Mesothelial cell of epicardium (in vitro differentiated cells): ENCODE data around the gene LSS. TPM values are rescaled to one million over a fixed set of nuclear protein-coding genes. Genes with fewer than 3 reads are reported as not detected.
"Not testable (repeated sequence)": the region's sequence is repeated elsewhere in the genome, so short reads cannot be mapped to it uniquely, and the experiment has no call there.

Source experiments
- DNase-seq, 2 experiments: peaks; one replicate each; pipeline ENCODE4 v3.0.0; 2021; ENCODE audit warnings: low spot score in 2 of 2; ENCODE audit not compliant: unreplicated experiment in 2 of 2
- H3K27ac Mint-ChIP-seq: 2 replicates; pipeline ENCODE4 v1.8.0; 2021; ENCODE audit warnings: mixed read lengths
- H3K27me3 Mint-ChIP-seq: 2 replicates; pipeline ENCODE4 v1.8.0; 2021; ENCODE audit warnings: low read depth, mixed read lengths
- H3K36me3 Mint-ChIP-seq: 2 replicates; pipeline ENCODE4 v1.8.0; 2021; ENCODE audit warnings: mixed read lengths
- H3K4me1 Mint-ChIP-seq: 2 replicates; pipeline ENCODE4 v1.8.0; 2021; ENCODE audit warnings: mixed read lengths
- H3K4me3 Mint-ChIP-seq: 2 replicates; pipeline ENCODE4 v1.8.0; 2021; ENCODE audit warnings: mild to moderate bottlenecking, moderate library complexity, mixed read lengths
- H3K9me3 Mint-ChIP-seq: 2 replicates; pipeline ENCODE4 v1.8.0; 2021; ENCODE audit warnings: mixed read lengths
- CTCF ChIP-seq: fragments of 200-600 bp; sonication (generic); IDR thresholded peaks from one replicate; pipeline ENCODE4 v1.5.0; 2021; ENCODE audit warnings: antibody characterized with exemption; ENCODE audit not compliant: unreplicated experiment
- total RNA-seq: library from RNA; stranded (reverse); gene quantifications from 3 replicates; pipeline ENCODE4 v1.2.1, GENCODE V29; 2021

Gene LSS
- total RNA-seq, 1 donor from 2014 or later: 85.8 TPM

GRCh38 chr21:46171996-46172862 lies 56.3 kb downstream of the LSS start:
- peaks cover 30% of the 10 kb centered on the region for H3K9me3 Mint-ChIP-seq
- no peak overlapping the region for H3K4me3 Mint-ChIP-seq
- H3K4me1 Mint-ChIP-seq: no peaks in the 10 kb centered on the region
- peak in 1 of 2 experiments; percentile 16 for DNase-seq
- no peak overlapping the region for H3K27ac Mint-ChIP-seq
- no peak for TF ChIP-seq CTCF
- no peaks in the 10 kb centered on the region for H3K27me3 Mint-ChIP-seq
- H3K36me3 Mint-ChIP-seq: peaks cover 47% of the 10 kb centered on the region

GRCh38 chr21:46171585-46171984 lies 57.0 kb downstream of the LSS start:
- no peak for DNase-seq
- no peak overlapping the region for H3K4me3 Mint-ChIP-seq
- TF ChIP-seq CTCF: no peak
- H3K27me3 Mint-ChIP-seq: no peaks in the 10 kb centered on the region
- H3K27ac Mint-ChIP-seq: no peak overlapping the region
- peaks cover 44% of the 10 kb centered on the region for H3K36me3 Mint-ChIP-seq
- H3K9me3 Mint-ChIP-seq: peaks cover 24% of the 10 kb centered on the region
- no peaks in the 10 kb centered on the region for H3K4me1 Mint-ChIP-seq

GRCh38 chr21:46170436-46171193 lies 58.0 kb downstream of the LSS start:
- H3K4me3 Mint-ChIP-seq, H3K27ac Mint-ChIP-seq, H3K27me3 Mint-ChIP-seq, H3K4me1 Mint-ChIP-seq: not testable (repeated sequence)
- DNase-seq: peak in 1 of 2 experiments; percentile 29
- H3K9me3 Mint-ChIP-seq: peaks cover 20% of the 10 kb centered on the region
- peaks cover 42% of the 10 kb centered on the region for H3K36me3 Mint-ChIP-seq

- H3K4me1 Mint-ChIP-seq: no peaks in the 10 kb centered on the region
- TF ChIP-seq CTCF: no peak
- H3K4me3 Mint-ChIP-seq: no peak overlapping the region
- no peak for DNase-seq
- H3K27ac Mint-ChIP-seq: no peak overlapping the region
- H3K36me3 Mint-ChIP-seq: peaks cover 38% of the 10 kb centered on the region
- H3K9me3 Mint-ChIP-seq: peaks cover 7% of the 10 kb centered on the region
- H3K27me3 Mint-ChIP-seq: no peaks in the 10 kb centered on the region
These were observed 59.8 kb downstream of the LSS start for GRCh38 chr21:46168659-46169386.

GRCh38 chr21:46168238-46168637 lies 60.3 kb downstream of the LSS start:
- TF ChIP-seq CTCF: no peak
- Mint-ChIP-seq H3K4me3 (no peak overlapping the region), H3K36me3 (peaks cover 36% of the 10 kb centered on the region), H3K4me1 (no peaks in the 10 kb centered on the region), H3K9me3 (peaks cover 7% of the 10 kb centered on the region), H3K27me3 (no peaks in the 10 kb centered on the region), H3K27ac (no peak overlapping the region)
- DNase-seq: no peak

GRCh38 chr21:46165098-46165497 lies 63.5 kb downstream of the LSS start:
- H3K36me3 Mint-ChIP-seq: peaks cover 26% of the 10 kb centered on the region
- H3K4me1 Mint-ChIP-seq: no peaks in the 10 kb centered on the region
- no peaks in the 10 kb centered on the region for H3K27me3 Mint-ChIP-seq
- DNase-seq: no peak
- no peak overlapping the region for H3K27ac Mint-ChIP-seq
- no peak overlapping the region for H3K4me3 Mint-ChIP-seq
- no peak for TF ChIP-seq CTCF
- H3K9me3 Mint-ChIP-seq: peaks cover 7% of the 10 kb centered on the region
